SU-DHL-6 (cell line): Measurements from ENCODE around the gene PIK3R1.

Source experiments
- H2AFZ ChIP-seq: fragments of 200-600 bp; sonication (generic); 2 replicates; pipeline ENCODE4 v1.6.1; 2014; ENCODE audit warnings: low read depth, mild to moderate bottlenecking, moderate library complexity, mixed read lengths, antibody characterized with exemption, low read length; ENCODE audit not compliant: severe bottlenecking
- H3F3A ChIP-seq: fragments of 200-600 bp; shearing (Covaris generic); 2 replicates; pipeline ENCODE4 v1.6.0; 2016; ENCODE audit warnings: antibody characterized with exemption, mild to moderate bottlenecking; ENCODE audit not compliant: insufficient read depth
- H3K27ac ChIP-seq: fragments of 200-600 bp; sonication (generic); 2 replicates; pipeline ENCODE4 v1.5.1; 2016; ENCODE audit warnings: low read depth, mild to moderate bottlenecking, low read length, moderate library complexity, mixed read lengths
- H3K27me3 ChIP-seq: fragments of 200-600 bp; sonication (generic), shearing (Covaris generic); 2 replicates; pipeline ENCODE4 v1.6.0; 2014; ENCODE audit warnings: mild to moderate bottlenecking, low read length
- H3K36me3 ChIP-seq: fragments of 200-600 bp; sonication (generic); 2 replicates; pipeline ENCODE4 v1.6.1; 2014; ENCODE audit warnings: mild to moderate bottlenecking, low read length, mixed read lengths
- H3K4me2 ChIP-seq: fragments of 300-600, 200-600 bp; shearing (Covaris generic), sonication (generic); 2 replicates; pipeline ENCODE4 v1.6.0; 2014; ENCODE audit warnings: low read length, low read depth, mild to moderate bottlenecking; ENCODE audit not compliant: poor library complexity, severe bottlenecking
- H3K4me3 ChIP-seq: fragments of 200-600 bp; sonication (generic); 2 replicates; pipeline ENCODE4 v1.5.1; 2014; ENCODE audit warnings: antibody characterized with exemption, low read length, mild to moderate bottlenecking, mixed read lengths; ENCODE audit not compliant: insufficient read depth, poor library complexity, severe bottlenecking
- H3K79me2 ChIP-seq: fragments of 200-600 bp; sonication (generic); 2 replicates; pipeline ENCODE4 v1.6.1; 2014; ENCODE audit warnings: mild to moderate bottlenecking, low read length, moderate library complexity; ENCODE audit not compliant: insufficient read depth
- H3K9ac ChIP-seq: fragments of 200-600 bp; sonication (generic); 2 replicates; pipeline ENCODE4 v1.7.0; 2014; ENCODE audit warnings: mild to moderate bottlenecking, low read length
- H3K9me2 ChIP-seq: fragments of 200-600 bp; sonication (generic); replicated peaks from 2 replicates; pipeline ENCODE4 v1.6.1; 2014; ENCODE audit warnings: low read length; ENCODE audit not compliant: insufficient read depth
- H3K9me3 ChIP-seq: fragments of 200-600 bp; sonication (generic); 2 replicates; pipeline ENCODE4 v1.6.1; 2014; ENCODE audit warnings: low read length, mixed read lengths; ENCODE audit not compliant: insufficient read depth
- H4K20me1 ChIP-seq: fragments of 200-600 bp; sonication (generic); 2 replicates; pipeline ENCODE4 v1.6.1; 2014; ENCODE audit warnings: low read depth, mild to moderate bottlenecking, antibody characterized with exemption, low read length, moderate library complexity, mixed read lengths
- EZH2phosphoT487 ChIP-seq: fragments of 200-600 bp; sonication (generic), shearing (Covaris generic); conservative IDR thresholded peaks from 2 replicates; pipeline ENCODE4 v1.6.1; 2018; ENCODE audit warnings: mild to moderate bottlenecking, antibody characterized with exemption, low read length, moderate library complexity, mixed read lengths
- TF ChIP-seq, protein P1 (sequence below): fragments of 200-600 bp; sonication (generic); IDR thresholded peaks from one replicate; pipeline ENCODE4 v1.5.1; 2017; ENCODE audit warnings: antibody characterized with exemption, mild to moderate bottlenecking, low read length, moderate library complexity; ENCODE audit not compliant: insufficient read depth, poor library complexity, severe bottlenecking

Gene PIK3R1

DNA sequence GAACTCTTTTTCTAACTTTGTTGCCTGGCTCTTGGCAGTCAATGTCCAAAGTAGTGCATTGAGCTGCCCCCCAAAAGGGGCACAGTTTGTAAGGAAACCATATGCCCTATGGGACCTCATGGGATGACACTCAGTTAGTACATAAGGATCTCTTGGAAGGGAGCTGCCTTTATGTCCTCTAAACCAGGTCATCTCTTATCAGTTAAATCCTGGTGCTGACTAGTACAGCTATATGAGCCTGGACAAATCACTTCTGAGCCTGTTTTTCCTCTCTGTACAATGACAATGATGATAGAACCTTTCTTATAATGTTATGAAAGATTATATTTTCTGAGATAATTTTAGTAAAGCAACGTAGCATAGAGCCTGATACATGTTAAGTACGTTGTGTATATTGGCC is 44.1 kb downstream of the PIK3R1 start:
- Histone ChIP-seq H3K4me2 (no peak overlapping the region), H3K9me2 (no peaks in the 10 kb centered on the region), H3K9me3 (no peaks in the 10 kb centered on the region), H3F3A (peaks cover 8% of the 10 kb centered on the region; the same call in 1 of the 2 replicates), H3K9ac (no peak overlapping the region), H2AFZ (no peak overlapping the region), H3K4me3 (no peak overlapping the region), H4K20me1 (peaks cover 3% of the 10 kb centered on the region; the same call in 1 of the 2 replicates), H3K36me3 (no peaks in the 10 kb centered on the region), H3K27me3 (no peaks in the 10 kb centered on the region), H3K79me2 (peaks cover 53% of the 10 kb centered on the region), H3K27ac (no peak overlapping the region)
- no peak for TF ChIP-seq EZH2phosphoT487
- TF ChIP-seq, protein P1, sequence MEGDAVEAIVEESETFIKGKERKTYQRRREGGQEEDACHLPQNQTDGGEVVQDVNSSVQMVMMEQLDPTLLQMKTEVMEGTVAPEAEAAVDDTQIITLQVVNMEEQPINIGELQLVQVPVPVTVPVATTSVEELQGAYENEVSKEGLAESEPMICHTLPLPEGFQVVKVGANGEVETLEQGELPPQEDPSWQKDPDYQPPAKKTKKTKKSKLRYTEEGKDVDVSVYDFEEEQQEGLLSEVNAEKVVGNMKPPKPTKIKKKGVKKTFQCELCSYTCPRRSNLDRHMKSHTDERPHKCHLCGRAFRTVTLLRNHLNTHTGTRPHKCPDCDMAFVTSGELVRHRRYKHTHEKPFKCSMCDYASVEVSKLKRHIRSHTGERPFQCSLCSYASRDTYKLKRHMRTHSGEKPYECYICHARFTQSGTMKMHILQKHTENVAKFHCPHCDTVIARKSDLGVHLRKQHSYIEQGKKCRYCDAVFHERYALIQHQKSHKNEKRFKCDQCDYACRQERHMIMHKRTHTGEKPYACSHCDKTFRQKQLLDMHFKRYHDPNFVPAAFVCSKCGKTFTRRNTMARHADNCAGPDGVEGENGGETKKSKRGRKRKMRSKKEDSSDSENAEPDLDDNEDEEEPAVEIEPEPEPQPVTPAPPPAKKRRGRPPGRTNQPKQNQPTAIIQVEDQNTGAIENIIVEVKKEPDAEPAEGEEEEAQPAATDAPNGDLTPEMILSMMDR: no peak

DNA sequence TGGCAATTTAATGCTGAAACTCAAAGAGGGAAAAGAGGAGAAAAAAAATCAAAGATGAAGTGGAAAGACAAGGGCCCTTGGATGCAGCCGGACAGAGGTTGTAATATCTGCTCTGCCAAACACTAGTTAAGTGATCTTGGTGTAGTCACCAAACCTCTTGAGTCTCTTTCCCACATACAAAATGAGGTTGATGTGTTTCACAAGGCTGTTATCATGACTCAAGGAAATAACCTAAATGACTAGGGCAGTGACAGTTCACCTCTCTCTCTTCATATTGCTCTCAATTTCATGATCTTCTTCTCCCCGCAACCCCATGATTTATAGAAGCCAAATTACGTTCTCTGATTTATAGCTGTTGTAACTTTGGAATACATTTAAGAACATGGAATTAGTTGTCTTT is 44.9 kb downstream of the PIK3R1 start:
- no peak overlapping the region for H3K4me2 ChIP-seq
- H3K27ac ChIP-seq: no peak overlapping the region
- H3K36me3 ChIP-seq: no peaks in the 10 kb centered on the region
- no peak overlapping the region for H3K9ac ChIP-seq
- no peaks in the 10 kb centered on the region for H3K9me3 ChIP-seq
- no peaks in the 10 kb centered on the region for H3K27me3 ChIP-seq
- TF ChIP-seq EZH2phosphoT487: no peak
- TF ChIP-seq, protein P1: no peak
- no peaks in the 10 kb centered on the region for H3K9me2 ChIP-seq
- peaks cover 47% of the 10 kb centered on the region for H3K79me2 ChIP-seq
- H3K4me3 ChIP-seq: no peak overlapping the region
- peaks cover 3% of the 10 kb centered on the region; the same call in 1 of the 2 replicates for H4K20me1 ChIP-seq
- peaks cover 8% of the 10 kb centered on the region; the same call in 1 of the 2 replicates for H3F3A ChIP-seq
- H2AFZ ChIP-seq: no peak overlapping the region

DNA sequence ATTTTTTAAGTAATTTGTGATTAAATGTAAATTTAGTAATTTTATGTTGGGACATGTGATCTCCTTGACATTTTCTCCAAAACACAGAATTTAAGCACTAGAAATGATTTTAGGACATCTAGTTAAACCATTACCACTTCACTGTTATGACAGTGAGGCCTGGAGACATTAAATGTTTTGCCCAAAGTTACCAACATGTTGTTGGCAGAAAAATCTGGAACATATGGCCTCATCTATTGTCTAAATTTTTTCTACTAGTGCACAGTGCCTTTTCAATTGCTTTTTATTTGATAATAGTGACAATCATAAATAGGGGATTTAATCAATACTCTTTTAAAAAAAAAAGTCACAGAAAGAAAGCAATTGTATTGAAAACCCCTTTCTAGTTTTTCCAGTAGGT is 45.6 kb downstream of the PIK3R1 start:
- no peak for TF ChIP-seq EZH2phosphoT487
- TF ChIP-seq, protein P1: no peak
- H2AFZ ChIP-seq: no peak overlapping the region
- no peak overlapping the region for H3K4me2 ChIP-seq
- H3F3A ChIP-seq: peaks cover 8% of the 10 kb centered on the region; the same call in 1 of the 2 replicates
- no peak overlapping the region for H3K9ac ChIP-seq
- H3K4me3 ChIP-seq: no peak overlapping the region
- H3K9me3 ChIP-seq: no peaks in the 10 kb centered on the region
- no peaks in the 10 kb centered on the region for H3K36me3 ChIP-seq
- no peaks in the 10 kb centered on the region for H3K27me3 ChIP-seq
- H4K20me1 ChIP-seq: peaks cover 3% of the 10 kb centered on the region; the same call in 1 of the 2 replicates
- no peak overlapping the region for H3K27ac ChIP-seq
- no peaks in the 10 kb centered on the region for H3K9me2 ChIP-seq
- peaks cover 49% of the 10 kb centered on the region for H3K79me2 ChIP-seq
